ENCODE results near the gene LRBA. TPM values are rescaled to one million over a fixed set of nuclear protein-coding genes. Genes with fewer than 3 reads are reported as not detected.

Gene LRBA
- total and polyA plus RNA-seq, 2 donors (not counting 3 experiments of a cell fraction or from before 2014, with no cell fraction given), result 18.0 to 35.1 TPM

GRCh38 chr4:150942539-150942938, 72.5 kb downstream of the LRBA start:
- FAIRE-seq (no peak), DNase-seq (ENCODE audit: low read depth, low spot score) (peak; percentile 49)
- dilution Hi-C loops (cut with MboI; ENCODE audit: extremely low pct_ligation_motif_present, low sequenced_read_pairs), result no loop called here
- H3K4me1 ChIP-seq (ENCODE audit: control insufficient read depth, extremely low read depth, insufficient read depth, low read length), result peaks cover 8% of the 10 kb centered on the region
- H3K9me3 ChIP-seq (replicated peaks; ENCODE audit: control insufficient read depth, insufficient read depth, low read length), result no peaks in the 10 kb centered on the region
- H3K9ac ChIP-seq (replicated peaks; ENCODE audit: extremely low read depth, insufficient read depth, low read length), result no peak overlapping the region
- H3K36me3 ChIP-seq (ENCODE audit: control insufficient read depth in 2 of 2, extremely low read depth in 1 of 2, insufficient read depth in 2 of 2, low read length in 2 of 2), result no peaks in the 10 kb centered on the region
- H3K27me3 ChIP-seq (ENCODE audit: control insufficient read depth in 2 of 2, insufficient read depth in 2 of 2, low read length in 2 of 2), result no peaks in the 10 kb centered on the region
- H4K20me1 ChIP-seq (replicated peaks; ENCODE audit: control insufficient read depth, extremely low read depth, insufficient read depth, low read length), result no peaks in the 10 kb centered on the region
- intact Hi-C loops (cut with micrococcal nuclease), result no loop called here
- no peaks in the 10 kb centered on the region for H3K9me1 ChIP-seq (replicated peaks; ENCODE audit: control insufficient read depth, extremely low read depth, insufficient read depth, low read length)
- ChIA-PET CTCF (interaction anchor here (0.6 to 1.0 kb wide), 5 partner anchors 8 to 76 kb away, joined by 3 to 6 read pairs (median 4); no protein-coding TSS in a partner anchor), POLR2A (no interaction called here)
- H3K4me2 ChIP-seq (ENCODE audit: insufficient read depth, low read length), result no peak overlapping the region
- H3K27ac ChIP-seq (ENCODE audit: insufficient read depth, low read depth, low read length), result no peak overlapping the region
- BruUV-seq (replicated peaks), result no TSS peak
- H2AFZ ChIP-seq (ENCODE audit: low read depth, low read length), result no peak overlapping the region
- no peak overlapping the region for H3K4me3 ChIP-seq (replicated peaks in 1 of 3; ENCODE audit: insufficient read depth in 1 of 3, low read depth in 1 of 3, low read length in 3 of 3)
- H3K79me2 ChIP-seq (ENCODE audit: control insufficient read depth, insufficient read depth, low read length), result peaks cover 4% of the 10 kb centered on the region
- TF ChIP-seq CTCF (IDR thresholded peaks at IDR 0.05; ENCODE audit: extremely low read depth in 1 of 2, insufficient read depth in 1 of 2, low read depth in 1 of 2, low read length in 2 of 2) (no peak), JUN (IDR thresholded peaks at IDR 0.05; ENCODE audit: borderline replicate concordance, insufficient read depth, insufficient read length, low read depth) (peak; percentile 44), FOS (IDR thresholded peaks at IDR 0.05; ENCODE audit: borderline replicate concordance, insufficient read depth, low read length) (peak; percentile 60)

DNA sequence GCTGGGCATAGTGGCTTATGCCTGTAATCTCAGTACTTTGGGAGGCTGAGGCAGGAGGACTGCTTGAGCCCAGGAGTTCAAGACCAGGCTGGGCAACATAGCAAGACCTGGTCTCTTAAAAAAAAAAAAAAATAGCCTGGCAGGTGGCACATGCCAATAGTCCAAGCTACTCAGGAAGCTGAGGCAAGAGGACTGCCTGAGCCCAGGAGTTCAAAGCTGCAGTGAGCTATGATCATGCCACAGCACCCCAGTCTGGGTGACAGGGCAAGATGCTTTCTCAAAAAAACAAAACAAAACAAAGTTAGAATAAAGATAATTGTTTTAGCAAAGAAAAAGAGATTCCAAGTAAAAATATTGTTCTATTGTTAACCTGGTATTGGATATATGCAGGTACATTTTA, 75.0 kb downstream of the LRBA start:
- FAIRE-seq (no peak), DNase-seq (ENCODE audit: low read depth, low spot score) (no peak)
- CTCF ChIA-PET, result no interaction called here
- Histone ChIP-seq H4K20me1 (replicated peaks; ENCODE audit: control insufficient read depth, extremely low read depth, insufficient read depth, low read length) (no peaks in the 10 kb centered on the region), H2AFZ (ENCODE audit: low read depth, low read length) (no peak overlapping the region), H3K27me3 (ENCODE audit: control insufficient read depth in 2 of 2, insufficient read depth in 2 of 2, low read length in 2 of 2) (no peaks in the 10 kb centered on the region), H3K79me2 (ENCODE audit: control insufficient read depth, insufficient read depth, low read length) (peaks cover 1% of the 10 kb centered on the region), H3K4me2 (ENCODE audit: insufficient read depth, low read length) (no peak overlapping the region), H3K9me1 (replicated peaks; ENCODE audit: control insufficient read depth, extremely low read depth, insufficient read depth, low read length) (no peaks in the 10 kb centered on the region), H3K4me3 (replicated peaks in 1 of 3; ENCODE audit: insufficient read depth in 1 of 3, low read depth in 1 of 3, low read length in 3 of 3) (no peak overlapping the region), H3K36me3 (ENCODE audit: control insufficient read depth in 2 of 2, extremely low read depth in 1 of 2, insufficient read depth in 2 of 2, low read length in 2 of 2) (no peaks in the 10 kb centered on the region), H3K9me3 (replicated peaks; ENCODE audit: control insufficient read depth, insufficient read depth, low read length) (no peaks in the 10 kb centered on the region), H3K4me1 (ENCODE audit: control insufficient read depth, extremely low read depth, insufficient read depth, low read length) (peaks cover 8% of the 10 kb centered on the region), H3K27ac (ENCODE audit: insufficient read depth, low read depth, low read length) (no peak overlapping the region), H3K9ac (replicated peaks; ENCODE audit: extremely low read depth, insufficient read depth, low read length) (no peak overlapping the region)
- dilution Hi-C loops (cut with MboI; ENCODE audit: extremely low pct_ligation_motif_present, low sequenced_read_pairs), result no loop called here
- TF ChIP-seq GATA2 (IDR thresholded peaks at IDR 0.05; ENCODE audit: insufficient read depth, insufficient read length, low read depth, low read length) (no peak), EZH2 (IDR thresholded peaks at IDR 0.05; ENCODE audit: borderline replicate concordance, low read depth, low read length, severe bottlenecking) (no peak), CTCF (IDR thresholded peaks at IDR 0.05; ENCODE audit: extremely low read depth in 1 of 2, insufficient read depth in 1 of 2, low read depth in 1 of 2, low read length in 2 of 2) (no peak), MYC (IDR thresholded peaks at IDR 0.05; ENCODE audit: low read depth, low read length) (no peak), FOS (IDR thresholded peaks at IDR 0.05; ENCODE audit: borderline replicate concordance, insufficient read depth, low read length) (no peak), POLR2A (IDR thresholded peaks at IDR 0.05; ENCODE audit: low read depth, low read length) (no peak), JUN (IDR thresholded peaks at IDR 0.05; ENCODE audit: borderline replicate concordance, insufficient read depth, insufficient read length, low read depth) (no peak), POLR2AphosphoS5 (IDR thresholded peaks at IDR 0.05; ENCODE audit: insufficient read depth, low read depth, low read length) (no peak)
- TF ChIP-seq, protein P1, sequence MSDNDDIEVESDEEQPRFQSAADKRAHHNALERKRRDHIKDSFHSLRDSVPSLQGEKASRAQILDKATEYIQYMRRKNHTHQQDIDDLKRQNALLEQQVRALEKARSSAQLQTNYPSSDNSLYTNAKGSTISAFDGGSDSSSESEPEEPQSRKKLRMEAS (IDR thresholded peaks at IDR 0.05; ENCODE audit: insufficient read depth, insufficient read length), result no peak
- POLR2A ChIA-PET, result no interaction called here
- intact Hi-C loops (cut with micrococcal nuclease), result no loop called here
- no TSS peak for BruUV-seq (replicated peaks)
